ENCODE data around the gene SPDEF. TPM values are rescaled to one million over a fixed set of nuclear protein-coding genes. Genes with fewer than 3 reads are reported as not detected.

SPDEF gene
- total RNA-seq, 1 experiment from 2014 or later: not detected

GRCh38 chr6:34516391-34517324 is 39.5 kb downstream of the SPDEF start:
- Mint-ChIP-seq H3K9me3 (ENCODE audit: unreplicated experiment) (no peaks in the 10 kb centered on the region), H3K4me1 (ENCODE audit: insufficient read depth, unreplicated experiment) (no peaks in the 10 kb centered on the region), H3K36me3 (ENCODE audit: insufficient read depth, unreplicated experiment) (no peaks in the 10 kb centered on the region), H3K4me3 (ENCODE audit: unreplicated experiment) (no peak overlapping the region), H3K27ac (ENCODE audit: low read depth, unreplicated experiment) (no peak overlapping the region), H3K27me3 (ENCODE audit: insufficient read depth, unreplicated experiment) (peaks cover 11% of the 10 kb centered on the region)
- intact Hi-C loops (cut with micrococcal nuclease): no loop called here
- ChIA-PET POLR2A (interaction anchor here (0.6 kb wide), 2 partner anchors 9 to 12 kb away, joined by 3 to 4 read pairs; no protein-coding TSS in a partner anchor), CTCF (no interaction called here)
- DNase-seq (ENCODE audit: unreplicated experiment): no peak
- TF ChIP-seq, protein P1, sequence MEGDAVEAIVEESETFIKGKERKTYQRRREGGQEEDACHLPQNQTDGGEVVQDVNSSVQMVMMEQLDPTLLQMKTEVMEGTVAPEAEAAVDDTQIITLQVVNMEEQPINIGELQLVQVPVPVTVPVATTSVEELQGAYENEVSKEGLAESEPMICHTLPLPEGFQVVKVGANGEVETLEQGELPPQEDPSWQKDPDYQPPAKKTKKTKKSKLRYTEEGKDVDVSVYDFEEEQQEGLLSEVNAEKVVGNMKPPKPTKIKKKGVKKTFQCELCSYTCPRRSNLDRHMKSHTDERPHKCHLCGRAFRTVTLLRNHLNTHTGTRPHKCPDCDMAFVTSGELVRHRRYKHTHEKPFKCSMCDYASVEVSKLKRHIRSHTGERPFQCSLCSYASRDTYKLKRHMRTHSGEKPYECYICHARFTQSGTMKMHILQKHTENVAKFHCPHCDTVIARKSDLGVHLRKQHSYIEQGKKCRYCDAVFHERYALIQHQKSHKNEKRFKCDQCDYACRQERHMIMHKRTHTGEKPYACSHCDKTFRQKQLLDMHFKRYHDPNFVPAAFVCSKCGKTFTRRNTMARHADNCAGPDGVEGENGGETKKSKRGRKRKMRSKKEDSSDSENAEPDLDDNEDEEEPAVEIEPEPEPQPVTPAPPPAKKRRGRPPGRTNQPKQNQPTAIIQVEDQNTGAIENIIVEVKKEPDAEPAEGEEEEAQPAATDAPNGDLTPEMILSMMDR (IDR thresholded peaks at IDR 0.05; ENCODE audit: unreplicated experiment): no peak
- BruUV-seq (replicated peaks): no TSS peak

- no peak for DNase-seq (ENCODE audit: unreplicated experiment)
- no TSS peak for BruUV-seq (replicated peaks)
These were observed 40.4 kb downstream of the SPDEF start for GRCh38 chr6:34515473-34516387.

GRCh38 chr6:34514593-34515472 is 41.3 kb downstream of the SPDEF start:
- no peaks in the 10 kb centered on the region for H3K36me3 Mint-ChIP-seq (ENCODE audit: insufficient read depth, unreplicated experiment)
- ChIA-PET POLR2A (no interaction called here), CTCF (no interaction called here)
- TF ChIP-seq, protein P1 (IDR thresholded peaks at IDR 0.05; ENCODE audit: unreplicated experiment): no peak
- BruUV-seq (replicated peaks): no TSS peak
- no peaks in the 10 kb centered on the region for H3K9me3 Mint-ChIP-seq (ENCODE audit: unreplicated experiment)
- no peak for DNase-seq (ENCODE audit: unreplicated experiment)
- H3K4me3 Mint-ChIP-seq (ENCODE audit: unreplicated experiment): no peak overlapping the region
- peaks cover 11% of the 10 kb centered on the region for H3K27me3 Mint-ChIP-seq (ENCODE audit: insufficient read depth, unreplicated experiment)
- no peak overlapping the region for H3K27ac Mint-ChIP-seq (ENCODE audit: low read depth, unreplicated experiment)
- H3K4me1 Mint-ChIP-seq (ENCODE audit: insufficient read depth, unreplicated experiment): no peaks in the 10 kb centered on the region
- intact Hi-C loops (cut with micrococcal nuclease): no loop called here

More at GRCh38 chr6:34515473-34516387, 40.4 kb downstream of the SPDEF start:
- POLR2A ChIA-PET: interaction anchor here (0.6 kb wide), 1 partner anchor 11 kb away, joined by 3 read pairs; no protein-coding TSS in a partner anchor
- no peaks in the 10 kb centered on the region for H3K9me3 Mint-ChIP-seq (ENCODE audit: unreplicated experiment)
- peaks cover 11% of the 10 kb centered on the region for H3K27me3 Mint-ChIP-seq (ENCODE audit: insufficient read depth, unreplicated experiment)
- H3K4me1 Mint-ChIP-seq (ENCODE audit: insufficient read depth, unreplicated experiment): no peaks in the 10 kb centered on the region
- TF ChIP-seq, protein P1 (IDR thresholded peaks at IDR 0.05; ENCODE audit: unreplicated experiment): no peak
- H3K36me3 Mint-ChIP-seq (ENCODE audit: insufficient read depth, unreplicated experiment): no peaks in the 10 kb centered on the region
- H3K4me3 Mint-ChIP-seq (ENCODE audit: unreplicated experiment): no peak overlapping the region
- no peak overlapping the region for H3K27ac Mint-ChIP-seq (ENCODE audit: low read depth, unreplicated experiment)
- CTCF ChIA-PET: no interaction called here
- intact Hi-C loops (cut with micrococcal nuclease): no loop called here

All from MCF 10A (cell line).